ENCODE data around the gene TXNDC9.
"Not testable (repeated sequence)": the region's sequence is repeated elsewhere in the genome, so short reads cannot be mapped to it uniquely, and the experiment has no call there.

TXNDC9 gene

GRCh38 chr2:99299580-99299979, 36.6 kb downstream of the TXNDC9 start:
- H3K36me3 ChIP-seq: peaks cover 3% of the 10 kb centered on the region; the same call in 1 of the 2 replicates
- no peak overlapping the region for H3K4me3 ChIP-seq (ENCODE audit: low read depth, low read length)
- H3K9me3 ChIP-seq (ENCODE audit: severe bottlenecking): no peaks in the 10 kb centered on the region
- DNase-seq: no peak
- TF ChIP-seq CTCF (IDR thresholded peaks at IDR 0.05; ENCODE audit: low read depth, low read length): no peak
- no peak overlapping the region for H3K27ac ChIP-seq
- H3K27me3 ChIP-seq (ENCODE audit: insufficient read depth, low read depth, severe bottlenecking): no peaks in the 10 kb centered on the region

- no peaks in the 10 kb centered on the region for H3K36me3 ChIP-seq
- no peak for TF ChIP-seq CTCF (IDR thresholded peaks at IDR 0.05; ENCODE audit: low read depth, low read length)
- no peaks in the 10 kb centered on the region for H3K9me3 ChIP-seq (ENCODE audit: severe bottlenecking)
- H3K27ac ChIP-seq: no peak overlapping the region
- H3K4me3 ChIP-seq (ENCODE audit: low read depth, low read length): no peak overlapping the region
- H3K27me3 ChIP-seq (ENCODE audit: insufficient read depth, low read depth, severe bottlenecking): no peaks in the 10 kb centered on the region
- no peak for DNase-seq
Observed at GRCh38 chr2:99297994-99298393, 38.1 kb downstream of the TXNDC9 start.

- H3K27me3 ChIP-seq (ENCODE audit: insufficient read depth, low read depth, severe bottlenecking): no peaks in the 10 kb centered on the region
- no peaks in the 10 kb centered on the region; the same call in none of the 2 replicates for H3K36me3 ChIP-seq
- no peaks in the 10 kb centered on the region for H3K9me3 ChIP-seq (ENCODE audit: severe bottlenecking)
- H3K4me3 ChIP-seq (ENCODE audit: low read depth, low read length): no peak overlapping the region
- DNase-seq: no peak
- H3K27ac ChIP-seq: no peak overlapping the region
- no peak for TF ChIP-seq CTCF (IDR thresholded peaks at IDR 0.05; ENCODE audit: low read depth, low read length)
Observed at GRCh38 chr2:99285526-99285925, 50.6 kb downstream of the TXNDC9 start.

- no peak overlapping the region for H3K27ac ChIP-seq
- DNase-seq: no peak
- no peaks in the 10 kb centered on the region for H3K27me3 ChIP-seq (ENCODE audit: insufficient read depth, low read depth, severe bottlenecking)
- H3K4me3 ChIP-seq (ENCODE audit: low read depth, low read length): no peak overlapping the region
- no peak for TF ChIP-seq CTCF (IDR thresholded peaks at IDR 0.05; ENCODE audit: low read depth, low read length)
- no peaks in the 10 kb centered on the region; the same call in none of the 2 replicates for H3K36me3 ChIP-seq
- H3K9me3 ChIP-seq (ENCODE audit: severe bottlenecking): no peaks in the 10 kb centered on the region
Observed at GRCh38 chr2:99279969-99280695, 56.0 kb downstream of the TXNDC9 start.

GRCh38 chr2:99278793-99279291, 57.3 kb downstream of the TXNDC9 start:
- no peak overlapping the region for H3K4me3 ChIP-seq (ENCODE audit: low read depth, low read length)
- H3K27me3 ChIP-seq (ENCODE audit: insufficient read depth, low read depth, severe bottlenecking): no peaks in the 10 kb centered on the region
- H3K27ac ChIP-seq: no peak overlapping the region
- no peaks in the 10 kb centered on the region; the same call in 1 of the 2 replicates for H3K36me3 ChIP-seq
- no peaks in the 10 kb centered on the region for H3K9me3 ChIP-seq (ENCODE audit: severe bottlenecking)
- DNase-seq: no peak
- no peak for TF ChIP-seq CTCF (IDR thresholded peaks at IDR 0.05; ENCODE audit: low read depth, low read length)

- not testable (repeated sequence) for H3K9me3 ChIP-seq (ENCODE audit: severe bottlenecking); H3K27ac ChIP-seq; H3K4me3 ChIP-seq (ENCODE audit: low read depth, low read length); H3K27me3 ChIP-seq (ENCODE audit: insufficient read depth, low read depth, severe bottlenecking); DNase-seq; H3K36me3 ChIP-seq
Observed at GRCh38 chr2:99278195-99278765, 57.9 kb downstream of the TXNDC9 start.

Measured in WERI-Rb-1 (cell line).